Measurements from ENCODE around the gene IFFO2.
A peak's percentile ranks its signal among the peaks of the same experiment; 100 is the strongest.

IFFO2 gene

GRCh38 chr1:18950401-18951026, 6.0 kb downstream of the IFFO2 start:
- DNase-seq (ENCODE audit: low read depth) = no peak

- DNase-seq (ENCODE audit: low read depth) = no peak
Observed at GRCh38 chr1:18949686-18950400, 6.6 kb downstream of the IFFO2 start.

GRCh38 chr1:18948913-18949685, 7.4 kb downstream of the IFFO2 start:
- no peak for DNase-seq (ENCODE audit: low read depth)

- DNase-seq (ENCODE audit: low read depth) = peak; percentile 42
Observed at GRCh38 chr1:18948048-18948912, 8.2 kb downstream of the IFFO2 start.

GRCh38 chr1:18947570-18947969, 8.9 kb downstream of the IFFO2 start:
- no peak for DNase-seq (ENCODE audit: low read depth)

- no peak for DNase-seq (ENCODE audit: low read depth)
Observed at GRCh38 chr1:18946550-18947381, 9.7 kb downstream of the IFFO2 start.

GRCh38 chr1:18945401-18945849, 11.1 kb downstream of the IFFO2 start:
- no peak for DNase-seq (ENCODE audit: low read depth)

- DNase-seq (ENCODE audit: low read depth) = no peak
Observed at GRCh38 chr1:18944810-18945209, 11.7 kb downstream of the IFFO2 start.

- no peak for DNase-seq (ENCODE audit: low read depth)
Observed at GRCh38 chr1:18943914-18944572, 12.4 kb downstream of the IFFO2 start.

- no peak for DNase-seq (ENCODE audit: low read depth)
Observed at GRCh38 chr1:18943162-18943561, 13.3 kb downstream of the IFFO2 start.

- DNase-seq (ENCODE audit: low read depth) = no peak
Observed at GRCh38 chr1:18942340-18942739, 14.1 kb downstream of the IFFO2 start.

- DNase-seq (ENCODE audit: low read depth) = no peak
Observed at GRCh38 chr1:18941221-18942141, 15.0 kb downstream of the IFFO2 start.

- no peak for DNase-seq (ENCODE audit: low read depth)
Observed at GRCh38 chr1:18940303-18941020, 16.0 kb downstream of the IFFO2 start.

GRCh38 chr1:18939398-18940302, 16.8 kb downstream of the IFFO2 start:
- no peak for DNase-seq (ENCODE audit: low read depth)

GRCh38 chr1:18938707-18939070, 17.8 kb downstream of the IFFO2 start:
- DNase-seq (ENCODE audit: low read depth) = no peak

- DNase-seq (ENCODE audit: low read depth) = no peak
Observed at GRCh38 chr1:18938008-18938706, 18.3 kb downstream of the IFFO2 start.

- DNase-seq (ENCODE audit: low read depth) = no peak
Observed at GRCh38 chr1:18937539-18937938, 18.9 kb downstream of the IFFO2 start.
